ENCODE data around the gene WNT9A.
"Not testable (repeated sequence)": the region's sequence is repeated elsewhere in the genome, so short reads cannot be mapped to it uniquely, and the experiment has no call there.

Gene WNT9A

DNA sequence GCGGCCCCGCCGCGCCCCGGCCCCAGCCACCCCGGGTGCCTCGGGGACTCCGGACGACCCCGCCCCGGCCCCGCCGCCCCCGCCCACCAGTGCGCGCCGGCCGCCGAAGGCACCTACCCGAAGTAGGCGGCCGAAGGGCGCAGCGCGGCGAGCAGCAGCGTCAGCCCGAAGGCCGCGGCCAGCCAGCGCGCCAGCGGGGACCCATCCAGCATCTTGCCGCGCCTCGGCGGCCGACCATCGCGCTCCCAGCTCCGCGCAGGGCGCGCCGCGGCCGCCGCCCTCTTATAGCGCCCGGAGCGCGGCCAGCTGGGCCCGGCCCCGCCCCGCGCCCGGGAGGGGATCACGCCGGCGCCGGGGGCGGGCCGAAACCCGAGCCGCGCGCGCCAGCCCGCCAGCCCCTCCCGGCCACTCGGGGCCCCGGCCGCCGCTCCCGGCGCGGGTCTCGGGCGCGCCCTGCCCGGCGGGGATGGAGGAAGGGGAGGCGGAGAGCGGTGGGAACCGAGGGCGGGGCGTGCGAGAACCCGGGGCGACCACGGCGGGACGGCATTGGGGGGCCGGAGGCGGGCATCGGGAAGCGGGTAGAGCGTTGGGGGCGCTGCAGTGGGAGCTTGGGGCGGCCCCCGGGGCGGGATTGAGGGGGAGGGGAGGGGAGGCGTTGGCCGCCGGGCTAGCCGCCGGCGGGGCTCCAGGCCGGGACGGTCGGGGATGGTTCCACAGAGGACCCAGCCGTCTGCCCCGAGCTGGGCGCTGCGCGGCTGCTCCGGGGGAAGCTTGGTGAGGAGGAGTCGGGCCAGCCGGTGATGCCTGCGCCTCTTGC, at the start of gene WNT9A:
TSS of gene WNT9A (minus strand) at position 257 of the 817 bp plus-strand sequence. CDS start at position 212, 45 bp downstream.
- H3K36me3 Mint-ChIP-seq = no peaks in the 10 kb centered on the region
- peaks cover 11% of the 10 kb centered on the region for H3K4me1 Mint-ChIP-seq (ENCODE audit: low read depth)
- no peaks in the 10 kb centered on the region for H3K9me3 Mint-ChIP-seq (ENCODE audit: low read depth)
- peaks cover 8% of the 10 kb centered on the region for H3K27me3 Mint-ChIP-seq
- no peak within 1 kb of the TSS for H3K27ac Mint-ChIP-seq
- peak within 1 kb of the TSS; percentile 82 for H3K4me3 Mint-ChIP-seq

GRCh38 chr1:227996187-227996950, 48.6 kb upstream of the WNT9A start:
- H3K36me3 Mint-ChIP-seq = peaks cover 9% of the 10 kb centered on the region
- peaks cover 17% of the 10 kb centered on the region for H3K9me3 Mint-ChIP-seq (ENCODE audit: low read depth)
- no peak overlapping the region for H3K27ac Mint-ChIP-seq
- no peaks in the 10 kb centered on the region for H3K4me1 Mint-ChIP-seq (ENCODE audit: low read depth)
- H3K4me3 Mint-ChIP-seq = no peak overlapping the region
- peaks cover 13% of the 10 kb centered on the region for H3K27me3 Mint-ChIP-seq

- H3K4me1 Mint-ChIP-seq (ENCODE audit: low read depth) = no peaks in the 10 kb centered on the region
- H3K27me3 Mint-ChIP-seq = peaks cover 9% of the 10 kb centered on the region
- peaks cover 17% of the 10 kb centered on the region for H3K9me3 Mint-ChIP-seq (ENCODE audit: low read depth)
- no peak overlapping the region for H3K4me3 Mint-ChIP-seq
- no peak overlapping the region for H3K27ac Mint-ChIP-seq
- peaks cover 9% of the 10 kb centered on the region for H3K36me3 Mint-ChIP-seq
Measured at GRCh38 chr1:227994632-227995300, 47.0 kb upstream of the WNT9A start.

DNA sequence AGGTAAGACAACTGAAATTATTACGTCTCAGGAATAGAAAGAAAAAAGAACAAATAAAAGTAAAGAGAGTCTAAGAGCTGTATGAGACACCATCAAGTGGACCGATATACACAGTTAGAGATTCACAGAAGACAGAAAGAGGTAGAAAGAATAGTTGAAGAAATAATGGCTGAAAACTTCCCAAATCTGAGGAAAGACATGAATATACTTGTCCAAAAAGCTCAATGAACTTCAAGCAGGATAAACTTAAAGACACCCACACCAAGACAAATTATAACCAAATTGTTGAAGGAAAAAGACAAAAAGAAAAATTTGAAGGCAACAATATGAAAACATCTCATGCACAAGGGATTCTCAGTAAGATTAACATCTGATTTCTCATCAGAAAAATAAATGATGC, 39.4 kb upstream of the WNT9A start:
- Mint-ChIP-seq H3K27me3 (peaks cover 13% of the 10 kb centered on the region), H3K36me3 (peaks cover 5% of the 10 kb centered on the region), H3K4me3 (no peak overlapping the region), H3K4me1 (ENCODE audit: low read depth) (no peaks in the 10 kb centered on the region), H3K9me3 (ENCODE audit: low read depth) (peaks cover 8% of the 10 kb centered on the region), H3K27ac (no peak overlapping the region)

- H3K4me3 Mint-ChIP-seq; H3K27me3 Mint-ChIP-seq; H3K27ac Mint-ChIP-seq; H3K4me1 Mint-ChIP-seq (ENCODE audit: low read depth); H3K9me3 Mint-ChIP-seq (ENCODE audit: low read depth); H3K36me3 Mint-ChIP-seq: not testable (repeated sequence)
Measured at GRCh38 chr1:227975583-227976283, 28.0 kb upstream of the WNT9A start.

DNA sequence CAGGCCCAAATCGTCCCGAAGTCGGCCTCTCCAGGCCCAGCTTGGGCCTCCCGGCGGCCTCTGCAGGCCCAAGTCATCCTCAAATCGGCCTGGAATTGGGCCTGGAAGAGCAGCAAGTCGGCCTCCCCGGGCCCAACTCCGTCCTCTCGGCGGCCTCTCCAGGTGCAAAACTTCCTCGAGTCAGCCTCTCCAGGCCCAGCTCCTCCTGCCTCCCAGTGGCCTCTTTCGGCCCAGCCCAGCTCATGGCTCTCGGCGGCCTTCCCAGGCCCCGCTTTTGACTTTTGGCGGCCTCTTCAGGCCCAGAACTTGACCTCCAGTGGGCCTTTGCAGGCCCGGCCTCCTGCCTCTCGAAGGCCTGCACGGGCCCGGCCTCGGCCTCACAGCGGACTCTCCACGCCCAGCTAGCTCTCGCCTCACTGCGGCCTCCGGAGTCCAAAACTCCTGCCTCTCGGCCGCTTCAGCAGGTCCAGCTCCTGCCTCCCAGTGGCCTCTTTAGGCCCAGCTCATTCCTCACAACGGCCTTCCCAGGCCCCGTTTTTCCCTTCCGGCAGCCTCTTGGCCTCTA, 26.1 kb upstream of the WNT9A start:
- not testable (repeated sequence) for H3K4me1 Mint-ChIP-seq (ENCODE audit: low read depth); H3K4me3 Mint-ChIP-seq; H3K36me3 Mint-ChIP-seq; H3K27me3 Mint-ChIP-seq; H3K9me3 Mint-ChIP-seq (ENCODE audit: low read depth); H3K27ac Mint-ChIP-seq

GRCh38 chr1:227972843-227973374, 25.2 kb upstream of the WNT9A start:
- not testable (repeated sequence) for H3K9me3 Mint-ChIP-seq (ENCODE audit: low read depth); H3K27ac Mint-ChIP-seq; H3K4me3 Mint-ChIP-seq; H3K36me3 Mint-ChIP-seq; H3K27me3 Mint-ChIP-seq; H3K4me1 Mint-ChIP-seq (ENCODE audit: low read depth)

DNA sequence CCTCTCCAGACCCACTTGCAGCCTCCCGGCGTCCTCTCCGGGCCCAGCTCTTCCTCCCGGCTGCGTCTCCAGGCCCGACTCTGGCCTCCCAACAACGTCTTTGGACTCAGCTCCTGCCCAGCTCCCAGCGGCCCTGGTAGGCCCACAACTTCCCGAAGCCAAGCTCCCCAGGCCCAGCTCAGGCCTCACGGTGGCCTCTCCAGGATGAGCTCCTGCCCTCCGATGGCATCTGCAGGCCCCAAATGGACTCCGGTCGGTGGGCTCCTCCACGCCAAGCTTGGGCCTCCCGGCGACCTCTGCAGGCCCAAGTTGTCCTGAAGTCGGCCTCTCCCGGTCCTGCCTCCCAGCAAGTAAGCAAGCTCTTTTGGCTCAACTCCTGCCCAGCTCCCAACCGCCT, 24.5 kb upstream of the WNT9A start:
- H3K4me1 Mint-ChIP-seq (ENCODE audit: low read depth); H3K27ac Mint-ChIP-seq; H3K36me3 Mint-ChIP-seq: not testable (repeated sequence)

DNA sequence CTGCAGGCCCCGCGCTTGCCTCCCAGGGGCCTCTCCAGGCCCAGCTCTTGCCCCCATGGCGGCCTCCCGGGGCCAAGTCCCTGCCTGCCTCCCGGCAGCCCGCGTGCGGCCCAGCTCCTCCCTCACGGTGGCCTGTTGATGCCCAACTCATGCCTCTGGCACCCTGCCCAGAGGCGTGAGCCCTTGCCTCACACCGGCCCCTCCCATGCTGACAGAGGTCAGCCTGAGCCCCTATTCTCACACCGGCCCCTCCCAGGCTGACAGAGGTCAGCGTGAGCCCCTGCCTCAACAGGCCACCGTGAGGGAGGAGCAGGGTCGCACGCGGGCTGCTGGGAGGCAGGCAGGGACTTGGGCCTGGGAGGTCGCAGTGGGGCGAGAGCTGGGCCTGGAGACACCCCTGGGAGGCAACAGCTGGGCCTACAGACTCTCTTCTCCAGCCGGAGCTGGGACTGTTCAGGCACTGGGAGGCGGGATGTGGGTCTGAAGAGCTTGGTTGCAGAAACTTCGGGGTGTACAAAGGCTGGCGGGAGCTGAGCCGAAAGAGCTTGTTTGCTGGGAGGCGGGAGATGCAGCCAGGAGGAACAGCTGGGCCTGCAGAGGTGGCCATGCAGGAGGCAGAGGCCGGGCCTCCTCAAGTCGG, 24.0 kb upstream of the WNT9A start:
- not testable (repeated sequence) for H3K27me3 Mint-ChIP-seq; H3K36me3 Mint-ChIP-seq; H3K27ac Mint-ChIP-seq; H3K4me1 Mint-ChIP-seq (ENCODE audit: low read depth); H3K9me3 Mint-ChIP-seq (ENCODE audit: low read depth); H3K4me3 Mint-ChIP-seq

More for the DNA sequence above, 24.5 kb upstream of the WNT9A start:
- not testable (repeated sequence) for H3K9me3 Mint-ChIP-seq (ENCODE audit: low read depth); H3K4me3 Mint-ChIP-seq; H3K27me3 Mint-ChIP-seq

GRCh38 chr1:227971216-227971615, 23.5 kb upstream of the WNT9A start:
- H3K27ac Mint-ChIP-seq; H3K4me3 Mint-ChIP-seq; H3K27me3 Mint-ChIP-seq; H3K9me3 Mint-ChIP-seq (ENCODE audit: low read depth); H3K4me1 Mint-ChIP-seq (ENCODE audit: low read depth); H3K36me3 Mint-ChIP-seq: not testable (repeated sequence)

DNA sequence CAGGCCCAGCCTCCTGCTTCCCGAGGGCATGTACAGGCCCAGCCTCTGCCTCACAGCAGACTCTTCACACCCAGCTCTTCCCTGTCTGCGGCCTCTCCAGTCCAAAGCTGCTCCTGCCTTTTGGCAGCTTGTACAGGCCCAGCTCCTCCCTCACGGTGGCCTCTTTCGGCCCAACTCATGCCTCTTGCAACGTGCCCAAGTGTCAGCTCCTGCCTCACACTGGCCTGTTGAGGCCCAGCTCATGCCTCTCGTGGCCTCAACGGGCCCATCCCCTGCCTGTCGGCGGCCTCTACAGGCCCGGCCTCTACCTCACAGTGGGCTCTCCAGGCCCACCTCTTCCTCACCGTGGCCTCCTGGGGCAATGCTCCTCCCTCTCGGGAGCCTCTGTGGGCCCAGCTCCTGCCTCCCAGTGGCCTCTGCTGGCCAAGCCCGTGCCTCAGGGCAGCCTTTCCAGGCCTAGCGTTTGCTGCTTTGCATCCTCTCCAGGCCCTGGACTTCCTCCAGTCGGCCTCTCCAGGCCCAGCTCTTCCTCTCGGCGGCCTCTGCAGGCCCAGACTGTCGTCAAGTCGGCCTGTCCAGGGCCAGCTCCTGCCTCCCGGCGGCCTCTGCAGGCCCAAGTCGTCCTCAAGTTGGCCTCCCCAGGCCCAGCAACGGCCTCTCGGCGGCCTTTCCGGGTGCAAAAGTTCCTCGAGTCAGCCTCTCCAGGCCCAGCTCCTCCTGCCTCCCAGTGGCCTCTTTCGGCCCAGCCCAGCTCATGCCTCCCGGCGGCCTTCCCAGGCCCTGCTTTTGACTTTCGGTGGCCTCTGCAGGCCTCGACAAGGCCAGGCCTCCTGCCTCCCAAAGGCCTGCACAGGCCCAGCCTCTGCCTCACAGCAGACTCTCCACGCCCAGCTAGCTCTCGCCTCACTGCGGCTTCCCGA, 22.6 kb upstream of the WNT9A start:
- H3K4me1 Mint-ChIP-seq (ENCODE audit: low read depth); H3K4me3 Mint-ChIP-seq; H3K9me3 Mint-ChIP-seq (ENCODE audit: low read depth); H3K27me3 Mint-ChIP-seq; H3K27ac Mint-ChIP-seq; H3K36me3 Mint-ChIP-seq: not testable (repeated sequence)

GRCh38 chr1:227967815-227968214, 20.1 kb upstream of the WNT9A start:
- H3K27ac Mint-ChIP-seq; H3K27me3 Mint-ChIP-seq; H3K4me3 Mint-ChIP-seq; H3K36me3 Mint-ChIP-seq; H3K9me3 Mint-ChIP-seq (ENCODE audit: low read depth); H3K4me1 Mint-ChIP-seq (ENCODE audit: low read depth): not testable (repeated sequence)

DNA sequence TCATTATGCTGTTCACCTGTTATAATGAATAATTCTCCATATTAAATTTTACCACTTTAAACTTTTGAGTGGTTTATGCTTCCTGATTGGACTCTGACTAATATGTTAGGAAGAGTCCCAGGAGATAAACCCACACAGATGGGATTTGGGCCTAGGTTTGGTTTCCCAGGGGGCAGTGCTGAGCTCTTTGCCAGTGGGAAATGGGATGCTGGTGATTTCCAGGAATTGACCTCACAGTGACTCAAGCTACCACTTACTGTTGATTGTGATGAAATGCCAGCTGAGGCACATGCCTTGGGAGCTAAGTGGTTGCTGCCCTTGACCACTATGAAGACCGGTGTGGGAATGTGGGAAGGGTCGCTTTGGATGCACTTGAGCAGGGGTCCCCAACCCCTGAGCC, 19.0 kb upstream of the WNT9A start:
- H3K27ac Mint-ChIP-seq; H3K9me3 Mint-ChIP-seq (ENCODE audit: low read depth); H3K36me3 Mint-ChIP-seq; H3K4me3 Mint-ChIP-seq; H3K27me3 Mint-ChIP-seq; H3K4me1 Mint-ChIP-seq (ENCODE audit: low read depth): not testable (repeated sequence)

All from activated naive CD8-positive, alpha-beta T cell (primary cell).